ENCODE results near the gene GCKR.

Gene GCKR, protein sequence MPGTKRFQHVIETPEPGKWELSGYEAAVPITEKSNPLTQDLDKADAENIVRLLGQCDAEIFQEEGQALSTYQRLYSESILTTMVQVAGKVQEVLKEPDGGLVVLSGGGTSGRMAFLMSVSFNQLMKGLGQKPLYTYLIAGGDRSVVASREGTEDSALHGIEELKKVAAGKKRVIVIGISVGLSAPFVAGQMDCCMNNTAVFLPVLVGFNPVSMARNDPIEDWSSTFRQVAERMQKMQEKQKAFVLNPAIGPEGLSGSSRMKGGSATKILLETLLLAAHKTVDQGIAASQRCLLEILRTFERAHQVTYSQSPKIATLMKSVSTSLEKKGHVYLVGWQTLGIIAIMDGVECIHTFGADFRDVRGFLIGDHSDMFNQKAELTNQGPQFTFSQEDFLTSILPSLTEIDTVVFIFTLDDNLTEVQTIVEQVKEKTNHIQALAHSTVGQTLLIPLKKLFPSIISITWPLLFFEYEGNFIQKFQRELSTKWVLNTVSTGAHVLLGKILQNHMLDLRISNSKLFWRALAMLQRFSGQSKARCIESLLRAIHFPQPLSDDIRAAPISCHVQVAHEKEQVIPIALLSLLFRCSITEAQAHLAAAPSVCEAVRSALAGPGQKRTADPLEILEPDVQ

GRCh38 chr2:27496357-27497287, at the start of gene GCKR:
Gene GCKR (plus strand): TSS chr2:27496839. CDS start chr2:27496905, 66 bp downstream.
- no peak for DNase-seq
- no peak for ATAC-seq

- ATAC-seq (no peak), DNase-seq (no peak)
These were observed 48.3 kb upstream of the GCKR start for GRCh38 chr2:27448381-27448780.

DNA sequence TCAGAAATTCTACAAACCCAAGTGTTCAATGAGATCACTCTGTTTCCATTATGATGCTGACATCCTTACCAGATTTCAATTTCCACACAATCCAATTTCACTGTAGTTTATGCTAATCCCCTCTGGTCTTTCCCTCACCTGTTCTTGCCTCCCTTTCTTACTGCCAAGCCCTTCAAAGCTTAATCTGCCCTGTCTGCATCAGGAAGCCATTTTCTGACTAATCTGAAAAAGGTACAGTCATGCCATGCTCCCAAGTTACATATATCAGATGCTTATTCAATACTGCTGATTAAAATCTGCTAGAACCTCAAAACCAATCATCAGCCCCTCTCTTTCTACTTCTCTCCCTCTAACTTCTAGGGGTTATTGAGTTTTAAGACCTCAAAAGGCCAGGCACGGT, 45.5 kb upstream of the GCKR start:
- peak; percentile 65 for ATAC-seq
- no peak for DNase-seq

DNA sequence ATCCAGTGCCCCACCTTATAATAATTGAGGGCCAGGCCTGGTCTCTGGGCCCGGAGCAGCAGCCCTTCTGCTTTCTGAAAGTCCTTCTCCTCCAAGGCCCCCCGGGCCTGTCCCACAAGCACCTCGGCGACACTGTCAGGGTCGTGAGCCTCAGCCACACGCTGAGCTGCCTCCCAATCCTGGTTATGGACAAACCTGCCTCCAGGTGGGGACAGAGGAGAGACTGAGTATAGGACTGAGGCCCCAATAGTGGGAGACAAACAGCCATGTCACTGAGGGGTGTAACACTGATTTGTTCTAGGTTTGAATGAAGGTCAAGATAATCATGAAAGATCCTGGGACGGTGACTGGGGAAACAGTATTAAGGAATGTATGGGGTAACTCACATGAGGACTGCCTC, 42.7 kb upstream of the GCKR start:
- no peak for ATAC-seq
- no peak for DNase-seq

GRCh38 chr2:27461118-27461517, 35.5 kb upstream of the GCKR start:
- ATAC-seq, result no peak
- DNase-seq, result no peak

DNA sequence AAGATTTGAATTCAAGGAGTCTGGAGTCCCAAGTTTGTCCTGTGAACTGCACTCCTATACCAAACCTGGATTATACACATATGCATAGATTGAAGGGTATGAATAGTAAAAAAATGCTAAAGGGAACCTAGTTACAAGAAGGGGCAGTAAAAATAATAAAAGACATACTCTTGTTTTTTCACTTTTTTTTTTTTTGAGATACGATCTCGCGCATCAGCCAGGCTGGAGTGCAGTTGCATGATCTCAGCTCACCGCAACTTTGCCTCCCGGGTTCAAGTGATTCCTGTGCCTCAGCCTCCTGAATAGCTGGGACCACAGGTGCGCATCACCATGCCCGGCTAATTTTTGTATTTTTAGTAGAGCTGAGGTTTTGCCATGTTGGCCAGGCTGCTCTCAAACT, 32.2 kb upstream of the GCKR start:
- no peak for ATAC-seq
- DNase-seq, result no peak

DNA sequence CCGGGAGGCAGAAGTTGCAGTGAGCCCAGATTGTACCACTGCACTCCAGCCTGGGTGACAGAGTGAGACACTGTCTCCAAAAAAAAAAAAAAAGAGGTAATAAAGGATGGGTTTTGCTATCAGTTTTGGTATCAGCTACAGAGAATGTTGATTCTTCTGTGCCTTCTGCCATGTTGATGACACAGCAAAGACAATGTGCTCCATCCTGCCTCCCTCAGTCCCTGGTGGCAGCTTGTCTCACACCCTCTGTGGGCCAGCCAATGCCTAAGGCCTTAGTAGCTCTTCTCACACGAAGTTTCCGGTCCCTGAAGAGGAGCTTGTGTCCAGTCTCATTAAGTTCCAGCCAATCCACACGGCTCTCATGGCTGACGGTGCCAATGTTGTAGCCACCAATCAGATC, 24.7 kb upstream of the GCKR start:
- DNase-seq (no peak), ATAC-seq (no peak)

- DNase-seq (no peak), ATAC-seq (no peak)
These were observed 11.1 kb upstream of the GCKR start for GRCh38 chr2:27485496-27485895.

GRCh38 chr2:27489118-27489497, 7.5 kb upstream of the GCKR start:
- DNase-seq (peak; percentile 11), ATAC-seq (no peak)

GRCh38 chr2:27489498-27490397, 6.9 kb upstream of the GCKR start, which contains the start of gene IFT172:
Gene IFT172 (minus strand): TSS chr2:27489743. CDS start chr2:27489653, 90 bp downstream.
- ATAC-seq (peak; percentile 97), DNase-seq (peak; percentile 99)

DNA sequence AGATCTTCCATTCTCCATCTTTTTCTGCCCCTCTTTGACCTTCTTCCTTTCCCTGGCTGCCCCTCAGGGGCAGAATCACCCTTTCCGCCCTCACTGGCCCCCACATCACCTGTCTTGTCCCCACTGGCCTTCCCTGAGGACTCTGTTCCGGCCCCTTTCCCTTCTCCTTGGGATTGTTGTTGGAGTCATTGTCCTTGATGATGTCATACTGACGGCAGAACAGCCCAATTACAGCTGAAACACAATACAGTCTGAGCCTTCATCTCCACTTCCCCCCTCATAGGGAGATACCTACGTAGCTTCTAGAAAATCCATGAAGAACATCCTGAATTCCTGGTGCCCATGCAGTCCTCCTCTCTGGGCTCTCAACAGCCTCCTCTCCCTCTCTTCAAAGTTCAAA, 4.1 kb upstream of the GCKR start:
- DNase-seq, result no peak
- no peak for ATAC-seq

- DNase-seq, result no peak
- no peak for ATAC-seq
These were observed 2.7 kb upstream of the GCKR start for GRCh38 chr2:27493948-27494283.

GRCh38 chr2:27494284-27494943, 2.2 kb upstream of the GCKR start:
- ATAC-seq, result no peak
- peak; percentile 15 for DNase-seq

DNA sequence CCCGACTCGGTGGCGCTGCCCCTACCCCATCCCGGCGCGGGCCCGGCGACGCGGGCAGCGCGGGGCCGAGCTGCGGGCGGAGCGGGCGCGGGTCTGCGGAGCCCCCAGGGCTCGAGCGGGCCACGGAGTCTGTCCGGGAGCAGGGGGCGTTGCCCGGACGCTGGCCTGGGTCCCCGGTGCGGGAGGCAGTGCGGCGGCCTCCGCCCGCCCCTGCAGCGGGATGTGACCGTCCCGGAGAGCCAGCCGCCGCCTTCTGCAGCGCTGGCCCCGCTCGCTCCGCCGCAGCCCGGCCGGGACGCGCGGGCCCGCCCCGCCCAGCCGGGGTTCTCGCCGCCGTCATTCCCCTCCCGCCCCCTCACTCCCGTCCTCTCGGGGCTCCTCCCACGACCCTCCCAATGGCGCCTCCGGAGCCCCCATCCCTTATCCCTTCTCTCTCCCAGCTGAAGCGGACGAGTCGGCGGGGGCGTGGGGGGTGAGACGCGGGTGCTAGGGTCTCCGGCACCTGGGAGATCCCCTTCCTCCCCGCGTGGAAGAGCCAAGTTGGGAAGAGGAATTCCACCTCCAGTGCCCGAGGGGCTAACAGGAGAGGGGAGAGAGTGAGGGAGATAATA, 1.6 kb upstream of the GCKR start, which contains the start of gene FNDC4:
FNDC4 (minus strand) TSS at position 257 of the 611 bp plus-strand sequence. CDS start 521 bp downstream, outside the sequence.
- DNase-seq (peak; percentile 38), ATAC-seq (peak; percentile 62)

DNA sequence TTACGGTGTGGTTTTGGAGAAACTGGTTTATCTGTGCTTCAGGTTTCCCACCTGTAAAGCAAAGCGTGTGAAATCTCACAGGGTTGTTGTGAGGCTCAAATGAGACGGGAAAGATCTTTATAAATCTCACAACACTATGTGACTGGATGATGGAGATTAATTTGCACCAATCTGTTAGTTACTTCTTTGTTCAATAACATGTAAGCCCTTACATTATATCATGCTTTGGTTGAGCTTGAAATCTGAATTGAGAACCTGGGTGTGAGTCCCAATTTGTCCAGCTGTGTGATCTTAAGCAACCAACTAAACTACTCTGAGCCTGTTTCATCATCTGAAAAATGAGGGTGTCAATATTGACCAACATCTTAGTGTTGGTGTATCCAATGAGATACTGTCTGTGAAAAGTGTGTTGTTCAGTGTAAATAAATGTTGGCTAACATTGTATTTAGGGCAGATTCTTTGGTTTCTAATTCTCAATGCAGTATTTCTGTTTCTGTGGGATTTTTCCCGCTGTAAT, 741 bp upstream of the GCKR start:
- DNase-seq (no peak), ATAC-seq (no peak)

DNA sequence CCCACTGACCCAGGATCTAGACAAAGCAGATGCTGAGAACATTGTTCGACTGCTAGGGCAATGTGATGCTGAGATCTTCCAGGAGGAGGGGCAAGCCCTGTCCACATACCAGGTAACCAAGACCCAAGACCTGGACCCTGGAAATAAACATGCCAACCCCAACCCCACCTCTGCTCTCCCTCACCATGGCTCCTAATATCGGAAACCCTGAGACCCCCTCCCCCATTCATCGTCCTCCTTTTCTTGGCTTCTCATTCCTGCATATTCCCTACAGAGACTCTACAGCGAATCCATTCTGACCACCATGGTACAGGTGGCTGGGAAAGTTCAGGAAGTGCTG, 619 bp downstream of the GCKR start:
- DNase-seq, result no peak

GRCh38 chr2:27498975-27499374, 2.3 kb downstream of the GCKR start:
- DNase-seq, result no peak
- no peak for ATAC-seq

More for the DNA sequence above, 619 bp downstream of the GCKR start:
- no peak for ATAC-seq

GRCh38 chr2:27501042-27501441, 4.4 kb downstream of the GCKR start:
- no peak for DNase-seq
- ATAC-seq, result no peak

- ATAC-seq (no peak), DNase-seq (no peak)
These were observed 5.5 kb downstream of the GCKR start for GRCh38 chr2:27502142-27502541.

GRCh38 chr2:27506587-27506986, 9.9 kb downstream of the GCKR start:
- no peak for ATAC-seq

More at GRCh38 chr2:27506587-27506986, 9.9 kb downstream of the GCKR start:
- no peak for DNase-seq

Data from stimulated activated naive CD8-positive, alpha-beta T cell treated with anti-CD3 and anti-CD28 coated beads, Interleukin-15, Interleukin-2, amounts not matched to agents 100 U/mL and 50 U/mL, for 24 hours (primary cell).